HuH-7.5 (cell line): ENCODE data around the gene PPFIBP2.

Experiments
- DNase-seq: peaks from one replicate; pipeline ENCODE4 v3.0.0; 2011; ENCODE audit warnings: low spot score

The PPFIBP2 gene

GRCh38 chr11:7513234-7514098 lies at the start of gene PPFIBP2:
Gene PPFIBP2, plus strand, starts transcription at chr11:7513999. Its CDS starts 35,477 bp downstream, at chr11:7549476.
- DNase-seq: peak; percentile 81

GRCh38 chr11:7467652-7468051 lies 46.1 kb upstream of the PPFIBP2 start:
- no peak for DNase-seq

- DNase-seq: no peak
Observed at GRCh38 chr11:7469351-7469865, 44.4 kb upstream of the PPFIBP2 start.

GRCh38 chr11:7471071-7471470 lies 42.7 kb upstream of the PPFIBP2 start:
- DNase-seq: no peak

GRCh38 chr11:7473717-7474116 lies 40.1 kb upstream of the PPFIBP2 start:
- DNase-seq: no peak

GRCh38 chr11:7480113-7480512 lies 33.7 kb upstream of the PPFIBP2 start:
- DNase-seq: no peak

GRCh38 chr11:7484131-7484530 lies 29.7 kb upstream of the PPFIBP2 start:
- no peak for DNase-seq

GRCh38 chr11:7484645-7485044 lies 29.2 kb upstream of the PPFIBP2 start:
- no peak for DNase-seq

- DNase-seq: no peak
Observed at GRCh38 chr11:7485186-7486097, 28.4 kb upstream of the PPFIBP2 start, which contains the start of gene OLFML1. Gene OLFML1, plus strand, starts transcription at chr11:7485506. Its CDS starts 370 bp downstream, at chr11:7485876.

GRCh38 chr11:7486098-7486780 lies 27.6 kb upstream of the PPFIBP2 start:
- no peak for DNase-seq

- DNase-seq: no peak
Observed at GRCh38 chr11:7486781-7487140, 27.0 kb upstream of the PPFIBP2 start.

GRCh38 chr11:7487360-7487759 lies 26.4 kb upstream of the PPFIBP2 start:
- DNase-seq: no peak

GRCh38 chr11:7488681-7489080 lies 25.1 kb upstream of the PPFIBP2 start:
- DNase-seq: no peak

- DNase-seq: no peak
Observed at GRCh38 chr11:7489376-7489775, 24.4 kb upstream of the PPFIBP2 start.

GRCh38 chr11:7490054-7490453 lies 23.7 kb upstream of the PPFIBP2 start:
- no peak for DNase-seq

GRCh38 chr11:7490535-7490934 lies 23.3 kb upstream of the PPFIBP2 start:
- DNase-seq: no peak

GRCh38 chr11:7492253-7492652 lies 21.5 kb upstream of the PPFIBP2 start:
- DNase-seq: no peak

GRCh38 chr11:7493670-7494069 lies 20.1 kb upstream of the PPFIBP2 start:
- DNase-seq: no peak

GRCh38 chr11:7494086-7494745 lies 19.6 kb upstream of the PPFIBP2 start:
- DNase-seq: no peak

GRCh38 chr11:7495882-7496551 lies 17.8 kb upstream of the PPFIBP2 start:
- DNase-seq: no peak

- no peak for DNase-seq
Observed at GRCh38 chr11:7498193-7498592, 15.6 kb upstream of the PPFIBP2 start.
